ENCODE data around the gene COL15A1. TPM values are rescaled to one million over a fixed set of nuclear protein-coding genes. Genes with fewer than 3 reads are reported as not detected.
A peak's percentile ranks its signal among the peaks of the same experiment; 100 is the strongest.

Gene COL15A1
- total and polyA plus RNA-seq, 2 of the 13 experiments (the other 11 are each of a cell fraction or from before 2014, with no cell fraction given): not detected

DNA sequence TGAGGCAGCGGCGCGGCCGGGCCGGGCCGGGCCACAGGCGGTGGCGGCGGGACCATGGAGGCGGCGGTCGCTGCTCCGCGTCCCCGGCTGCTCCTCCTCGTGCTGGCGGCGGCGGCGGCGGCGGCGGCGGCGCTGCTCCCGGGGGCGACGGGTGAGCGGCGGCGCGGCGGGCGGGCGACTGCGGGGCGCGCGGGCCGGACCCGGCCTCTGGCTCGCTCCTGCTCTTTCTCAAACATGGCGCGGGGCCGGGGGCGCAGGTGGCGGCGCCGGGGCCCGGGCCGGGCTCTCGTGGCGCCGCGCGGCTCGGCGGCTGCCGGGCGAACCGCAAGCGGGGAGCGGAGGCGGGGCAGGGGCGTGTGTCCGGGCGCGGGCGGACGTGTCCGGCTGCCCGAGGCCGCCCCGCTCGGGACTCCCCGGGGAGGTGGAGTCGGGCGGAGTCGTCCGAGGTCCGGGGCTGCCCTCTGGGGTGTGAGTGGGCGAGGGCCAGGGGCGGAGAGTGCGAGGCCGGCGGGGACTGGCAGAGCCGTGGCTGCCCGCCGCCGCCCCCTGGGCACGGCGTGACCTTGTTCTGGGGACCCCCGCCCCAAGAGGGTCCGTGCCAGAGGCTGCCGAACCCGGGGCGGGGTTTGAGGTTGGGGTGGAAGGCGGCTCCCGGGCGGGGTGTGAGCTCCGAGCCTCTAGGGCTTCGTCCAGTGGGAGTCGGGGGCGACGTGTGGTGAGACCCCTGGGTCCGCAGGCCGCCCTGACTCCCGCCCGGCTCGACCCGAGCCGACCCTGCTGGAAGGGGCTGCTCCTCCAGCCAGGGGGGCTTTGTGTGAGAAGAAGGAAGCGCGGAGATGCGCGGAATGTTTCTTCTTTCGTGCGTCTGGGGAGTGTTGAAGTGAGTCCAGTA lies 161.7 kb downstream of the COL15A1 start:
- Histone ChIP-seq H3K36me3 (replicated peaks in 1 of 2; ENCODE audit: control insufficient read depth in 1 of 2, insufficient read depth in 2 of 2, low read length in 2 of 2) (no peaks in the 10 kb centered on the region), H3K9ac (ENCODE audit: insufficient read depth, low read depth, low read length) (peak overlapping the region; percentile 71), H3K4me2 (ENCODE audit: low read depth, low read length) (peak overlapping the region; percentile 70), H3K27me3 (ENCODE audit: control insufficient read depth in 1 of 2, insufficient read depth in 2 of 2, low read length in 2 of 2) (no peaks in the 10 kb centered on the region; a peak in 1 of 5 replicates), H3K4me1 (ENCODE audit: insufficient read depth, low read length) (peaks cover 41% of the 10 kb centered on the region), H3K27ac (ENCODE audit: extremely low read length, insufficient read depth, low read length) (peak overlapping the region; percentile 46), H3K9me3 (ENCODE audit: low read length) (no peaks in the 10 kb centered on the region), H2AFZ (ENCODE audit: low read length) (no peak overlapping the region), H4K20me1 (ENCODE audit: insufficient read depth, low read length) (no peaks in the 10 kb centered on the region), H3K4me3 (replicated peaks in 1 of 3; ENCODE audit: insufficient read depth in 1 of 3, low read depth in 2 of 3, low read length in 3 of 3) (peak overlapping the region; percentile 65 to 86 (median 78)), H3K79me2 (ENCODE audit: insufficient read depth, low read length) (peaks cover 20% of the 10 kb centered on the region)
- BruUV-seq (replicated peaks): no TSS peak
- CTCF ChIA-PET (ENCODE audit: low intra/inter-chr PET ratio, low total read pairs): no interaction called here
- POLR2A ChIA-PET: interaction anchor here (0.6 to 1.9 kb wide), 3 partner anchors 11 to 116 kb away, joined by 3 to 7 read pairs (median 5); partner anchors contain the start of genes ALG2 and SEC61B
- DNase-seq (ENCODE audit: low spot score): peak; percentile 52
- 15% methylated on average over 6 of the region's 118 CpGs for WGBS (ENCODE audit: low lambda C conversion rate)
- FAIRE-seq: no peak
- peak; percentile 87 for ATAC-seq
- intact Hi-C loops (cut with micrococcal nuclease; ENCODE audit: unreplicated experiment) (loop anchor here (1.0 kb wide), 1 partner anchor 257 kb away; no protein-coding TSS in a partner anchor), in situ Hi-C loops (cut with HindIII; ENCODE audit: extremely low pct_ligation_motif_present, low pct_unique_long_range_greater_than_20kb) (no loop called here)
- TF ChIP-seq, protein P1, sequence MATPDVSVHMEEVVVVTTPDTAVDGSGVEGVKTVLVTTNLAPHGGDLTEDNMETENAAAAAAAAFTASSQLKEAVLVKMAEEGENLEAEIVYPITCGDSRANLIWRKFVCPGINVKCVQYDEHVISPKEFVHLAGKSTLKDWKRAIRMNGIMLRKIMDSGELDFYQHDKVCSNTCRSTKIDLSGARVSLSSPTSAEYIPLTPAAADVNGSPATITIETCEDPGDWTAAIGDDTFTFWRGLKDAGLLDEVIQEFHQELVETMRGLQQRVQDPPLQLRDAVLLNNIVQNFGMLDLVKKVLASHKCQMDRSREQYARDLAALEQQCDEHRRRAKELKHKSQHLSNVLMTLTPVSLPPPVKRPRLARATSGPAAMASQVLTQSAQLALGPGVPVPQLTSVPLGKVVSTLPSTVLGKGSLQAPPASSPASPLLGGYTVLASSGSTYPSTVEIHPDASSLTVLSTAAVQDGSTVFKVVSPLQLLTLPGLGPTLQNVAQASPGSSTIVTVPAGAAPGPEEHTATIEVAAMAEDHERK (CRISPR knock-in tag; IDR thresholded peaks at IDR 0.05; ENCODE audit: low read depth): no peak
- TF ChIP-seq, protein P2, sequence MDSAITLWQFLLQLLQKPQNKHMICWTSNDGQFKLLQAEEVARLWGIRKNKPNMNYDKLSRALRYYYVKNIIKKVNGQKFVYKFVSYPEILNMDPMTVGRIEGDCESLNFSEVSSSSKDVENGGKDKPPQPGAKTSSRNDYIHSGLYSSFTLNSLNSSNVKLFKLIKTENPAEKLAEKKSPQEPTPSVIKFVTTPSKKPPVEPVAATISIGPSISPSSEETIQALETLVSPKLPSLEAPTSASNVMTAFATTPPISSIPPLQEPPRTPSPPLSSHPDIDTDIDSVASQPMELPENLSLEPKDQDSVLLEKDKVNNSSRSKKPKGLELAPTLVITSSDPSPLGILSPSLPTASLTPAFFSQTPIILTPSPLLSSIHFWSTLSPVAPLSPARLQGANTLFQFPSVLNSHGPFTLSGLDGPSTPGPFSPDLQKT (CRISPR knock-in tag; IDR thresholded peaks at IDR 0.05; ENCODE audit: borderline replicate concordance): no peak
- TF ChIP-seq ZNF607 (CRISPR knock-in tag; IDR thresholded peaks at IDR 0.05; ENCODE audit: borderline replicate concordance): 0 out of 2 replicates have a peak, but pooled peaks have one; percentile 37
- TF ChIP-seq ZNF563 (CRISPR knock-in tag; IDR thresholded peaks at IDR 0.05): peak; percentile 29; the same call in 1 of the 2 replicates
- TF ChIP-seq, protein P3, sequence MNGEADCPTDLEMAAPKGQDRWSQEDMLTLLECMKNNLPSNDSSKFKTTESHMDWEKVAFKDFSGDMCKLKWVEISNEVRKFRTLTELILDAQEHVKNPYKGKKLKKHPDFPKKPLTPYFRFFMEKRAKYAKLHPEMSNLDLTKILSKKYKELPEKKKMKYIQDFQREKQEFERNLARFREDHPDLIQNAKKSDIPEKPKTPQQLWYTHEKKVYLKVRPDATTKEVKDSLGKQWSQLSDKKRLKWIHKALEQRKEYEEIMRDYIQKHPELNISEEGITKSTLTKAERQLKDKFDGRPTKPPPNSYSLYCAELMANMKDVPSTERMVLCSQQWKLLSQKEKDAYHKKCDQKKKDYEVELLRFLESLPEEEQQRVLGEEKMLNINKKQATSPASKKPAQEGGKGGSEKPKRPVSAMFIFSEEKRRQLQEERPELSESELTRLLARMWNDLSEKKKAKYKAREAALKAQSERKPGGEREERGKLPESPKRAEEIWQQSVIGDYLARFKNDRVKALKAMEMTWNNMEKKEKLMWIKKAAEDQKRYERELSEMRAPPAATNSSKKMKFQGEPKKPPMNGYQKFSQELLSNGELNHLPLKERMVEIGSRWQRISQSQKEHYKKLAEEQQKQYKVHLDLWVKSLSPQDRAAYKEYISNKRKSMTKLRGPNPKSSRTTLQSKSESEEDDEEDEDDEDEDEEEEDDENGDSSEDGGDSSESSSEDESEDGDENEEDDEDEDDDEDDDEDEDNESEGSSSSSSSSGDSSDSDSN (CRISPR knock-in tag; IDR thresholded peaks at IDR 0.05): peak; percentile 82
- TF ChIP-seq ZNF512B (CRISPR knock-in tag; IDR thresholded peaks at IDR 0.05; ENCODE audit: borderline replicate concordance): no peak
- TF ChIP-seq YEATS4 (CRISPR knock-in tag; IDR thresholded peaks at IDR 0.05; ENCODE audit: borderline replicate concordance): 0 out of 2 replicates have a peak, but pooled peaks have one; percentile 9
- TF ChIP-seq PAF1 (CRISPR knock-in tag; IDR thresholded peaks at IDR 0.05): no peak
- no peak for TF ChIP-seq HMGA1 (CRISPR knock-in tag; conservative IDR thresholded peaks at IDR 0.05)
- TF ChIP-seq ATF3 (CRISPR knock-in tag; IDR thresholded peaks at IDR 0.05): no peak
- no peak for TF ChIP-seq SRF (IDR thresholded peaks at IDR 0.05; ENCODE audit: low read depth, low read length)
- no peak for TF ChIP-seq LCORL (IDR thresholded peaks at IDR 0.05)
- peak; percentile 50; the same call in 1 of the 2 replicates for TF ChIP-seq LCORL (CRISPR knock-in tag; IDR thresholded peaks at IDR 0.05)
